Fibroblast of mammary gland (primary cell): Measurements from ENCODE around the gene ARHGAP42.

Experiments
- DNase-seq: peaks from one replicate; pipeline ENCODE4 v3.0.0-alpha.2; 2010; ENCODE audit warnings: low read depth
- H3K4me3 ChIP-seq: 2 replicates; pipeline ENCODE4 v1.5.1; 2011; ENCODE audit warnings: low read depth, mild to moderate bottlenecking, low read length, moderate library complexity; ENCODE audit not compliant: control insufficient read depth
- CTCF ChIP-seq: conservative IDR thresholded peaks from 2 replicates; pipeline ENCODE4 v1.5.1; 2011; ENCODE audit warnings: low read depth, low read length, inconsistent platforms; ENCODE audit not compliant: control insufficient read depth, insufficient read depth

Gene ARHGAP42

GRCh38 chr11:100677796-100678195 is 9.3 kb upstream of the ARHGAP42 start:
- DNase-seq = no peak
- no peak for TF ChIP-seq CTCF
- no peak overlapping the region for H3K4me3 ChIP-seq

GRCh38 chr11:100680070-100680469 is 7.0 kb upstream of the ARHGAP42 start:
- no peak for TF ChIP-seq CTCF

GRCh38 chr11:100681064-100681502 is 6.0 kb upstream of the ARHGAP42 start:
- no peak for TF ChIP-seq CTCF
- H3K4me3 ChIP-seq = no peak overlapping the region
- DNase-seq = peak; percentile 74

More at GRCh38 chr11:100680070-100680469, 7.0 kb upstream of the ARHGAP42 start:
- H3K4me3 ChIP-seq = no peak overlapping the region
- no peak for DNase-seq

GRCh38 chr11:100682247-100682969 is 4.7 kb upstream of the ARHGAP42 start:
- peak; percentile 52 for DNase-seq

GRCh38 chr11:100683126-100683525 is 4.0 kb upstream of the ARHGAP42 start:
- DNase-seq = no peak
- H3K4me3 ChIP-seq = no peak overlapping the region
- TF ChIP-seq CTCF = no peak

More at GRCh38 chr11:100682247-100682969, 4.7 kb upstream of the ARHGAP42 start:
- peak; percentile 57 for TF ChIP-seq CTCF
- H3K4me3 ChIP-seq = no peak overlapping the region

GRCh38 chr11:100684101-100685065 is 2.7 kb upstream of the ARHGAP42 start:
- TF ChIP-seq CTCF = no peak
- H3K4me3 ChIP-seq = no peak overlapping the region
- peak; percentile 28 for DNase-seq
